ENCODE results near the gene BHLHA9.
"Not testable (repeated sequence)": the region's sequence is repeated elsewhere in the genome, so short reads cannot be mapped to it uniquely, and the experiment has no call there.

The BHLHA9 gene

GRCh38 chr17:1270210-1271029 lies at the start of gene BHLHA9:
Gene BHLHA9 (plus strand): TSS chr17:1270444. CDS start chr17:1270564, 120 bp downstream.
- DNase-seq: no peak

DNA sequence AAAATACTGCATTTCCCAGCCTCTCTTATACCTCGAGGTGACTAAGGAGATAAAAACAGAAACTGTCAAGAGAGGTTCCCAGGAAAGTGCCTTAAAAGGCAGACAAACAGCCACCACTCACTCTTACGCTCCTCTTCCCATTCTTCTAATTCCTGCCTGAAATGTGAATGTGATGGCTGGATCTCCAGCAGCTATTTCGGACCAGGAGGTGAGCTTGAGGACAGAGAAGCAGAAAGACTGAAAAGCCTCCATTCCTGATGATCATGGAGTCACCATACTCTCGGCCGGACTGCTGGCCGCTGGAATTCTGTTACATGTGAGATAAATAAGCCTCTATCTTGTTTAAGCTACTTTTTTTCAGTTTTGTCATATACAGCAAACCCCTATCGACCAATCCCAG lies 49.0 kb upstream of the BHLHA9 start:
- no peak for DNase-seq

- DNase-seq: no peak
Measured at GRCh38 chr17:1222321-1222720, 47.9 kb upstream of the BHLHA9 start.

DNA sequence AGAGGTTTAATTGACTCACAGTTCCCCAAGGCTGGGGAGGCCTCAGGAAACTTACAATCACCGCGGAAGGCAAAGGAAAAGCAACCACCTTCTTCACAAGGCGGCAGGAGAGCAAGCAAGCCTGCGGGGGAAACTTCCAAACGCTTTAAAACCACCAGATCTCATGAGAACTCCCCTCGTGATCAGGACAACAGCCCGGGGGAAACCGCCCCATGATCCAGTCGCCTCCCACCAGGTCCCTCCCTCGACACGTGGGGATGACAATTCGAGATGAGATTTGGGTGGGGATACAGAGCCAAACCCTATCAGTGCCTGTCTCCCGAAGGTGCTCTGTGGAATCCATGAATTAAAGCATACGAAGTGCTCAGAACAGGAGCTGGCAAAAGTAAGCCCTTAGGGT lies 46.6 kb upstream of the BHLHA9 start:
- DNase-seq: no peak

GRCh38 chr17:1224330-1224729 lies 45.9 kb upstream of the BHLHA9 start:
- DNase-seq: no peak

- DNase-seq: no peak
Measured at GRCh38 chr17:1226308-1226707, 43.9 kb upstream of the BHLHA9 start.

DNA sequence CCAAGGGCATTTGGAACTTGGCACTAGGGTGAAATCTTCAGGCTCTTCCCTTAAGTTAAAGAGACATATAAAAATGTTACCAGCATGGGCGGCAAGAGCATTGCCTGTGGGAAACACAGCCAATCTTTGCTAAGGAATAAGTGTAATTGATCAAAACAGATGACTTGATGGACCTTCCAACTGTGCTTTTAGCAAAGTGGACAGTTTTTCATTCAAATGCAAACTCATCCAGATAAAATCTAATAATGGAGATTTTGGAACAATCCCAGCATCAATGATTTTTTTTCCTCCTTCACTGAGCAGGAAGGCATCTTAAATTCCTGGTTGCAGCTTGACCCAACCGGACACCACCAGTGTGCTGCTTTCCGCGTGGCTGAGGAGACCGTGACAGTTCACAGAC lies 42.9 kb upstream of the BHLHA9 start:
- DNase-seq: no peak

GRCh38 chr17:1227917-1228780 lies 42.1 kb upstream of the BHLHA9 start:
- no peak for DNase-seq

DNA sequence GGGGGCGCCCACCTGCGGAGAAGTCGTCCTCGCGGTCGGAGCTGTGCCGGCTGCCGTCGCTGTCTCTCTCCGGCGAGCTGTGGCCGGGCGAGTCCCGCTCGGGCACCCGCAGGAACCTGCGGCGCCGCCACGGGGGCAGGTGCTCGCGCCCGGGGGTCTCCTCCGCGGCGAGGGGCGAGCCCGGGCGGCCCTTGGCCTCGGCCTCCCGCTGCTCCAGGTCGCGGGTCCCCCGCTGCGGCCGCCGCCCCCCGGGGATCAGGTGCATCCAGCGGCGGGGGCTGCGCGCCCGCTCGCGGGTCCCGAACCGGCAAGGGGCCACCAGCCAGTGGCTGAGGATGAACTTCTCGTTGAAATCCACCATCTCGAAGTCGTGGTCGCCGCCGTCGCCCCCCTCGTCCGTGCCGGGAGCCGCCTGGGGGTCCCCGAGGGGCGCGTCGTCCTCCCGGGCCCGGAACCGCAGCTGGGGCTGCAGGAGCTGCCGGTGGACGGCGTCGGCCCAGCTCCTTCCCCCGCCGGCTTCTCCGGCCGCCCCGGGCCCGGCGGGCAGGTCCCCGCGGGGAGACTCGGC lies 41.4 kb upstream of the BHLHA9 start:
- no peak for DNase-seq

DNA sequence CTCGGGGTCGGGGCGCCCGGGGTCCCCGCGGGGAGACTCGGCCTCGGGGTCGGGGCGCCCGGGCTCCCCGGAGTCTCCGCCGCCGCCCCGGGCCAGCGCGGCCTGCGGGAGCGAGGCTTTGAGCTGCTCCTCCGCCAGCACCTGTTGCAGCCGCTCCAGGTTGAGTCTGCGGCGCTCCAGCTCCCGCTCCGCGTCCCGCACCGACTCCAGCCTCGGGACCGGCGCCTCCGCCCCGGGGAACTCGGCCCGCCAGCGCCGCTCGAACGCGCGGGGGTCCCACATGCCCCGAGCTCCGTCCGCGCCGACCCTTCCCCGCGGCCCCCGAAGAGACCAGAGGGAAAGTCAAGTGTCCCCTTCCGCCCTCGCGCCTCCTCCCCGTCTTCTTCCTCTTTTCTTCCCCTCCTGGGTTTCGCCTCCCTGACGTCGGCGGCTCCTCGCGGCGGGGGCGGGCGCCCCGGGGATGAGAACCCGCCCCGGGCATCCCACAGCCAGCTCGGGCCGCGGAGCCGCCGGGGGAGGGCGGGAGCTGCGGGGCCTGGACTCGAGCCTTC lies 40.8 kb upstream of the BHLHA9 start:
- peak; percentile 18 to 49 for DNase-seq

GRCh38 chr17:1229900-1230501 lies 40.2 kb upstream of the BHLHA9 start:
- no peak for DNase-seq

GRCh38 chr17:1231456-1231855 lies 38.8 kb upstream of the BHLHA9 start:
- peak; percentile 6 to 15 for DNase-seq

DNA sequence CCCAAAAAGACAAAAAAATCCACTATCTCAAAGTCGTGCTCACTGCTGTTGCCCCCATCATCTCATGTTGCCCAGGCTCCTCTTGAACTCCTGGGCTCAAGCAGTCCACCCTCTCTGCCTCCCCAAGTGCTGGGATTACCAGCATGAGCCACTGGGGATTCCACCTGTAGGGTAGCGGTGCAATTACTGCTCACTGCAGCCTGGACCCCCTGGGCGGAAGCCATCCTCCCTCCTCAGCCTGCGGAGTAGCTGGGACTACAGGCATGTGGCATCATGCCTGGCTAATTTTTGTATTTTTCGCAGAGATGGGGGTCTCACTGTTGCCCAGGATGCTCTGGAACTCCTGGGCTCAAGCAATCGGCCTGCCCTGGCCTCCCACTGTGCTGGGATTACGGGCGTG lies 37.9 kb upstream of the BHLHA9 start:
- DNase-seq: no peak

GRCh38 chr17:1232786-1233185 lies 37.5 kb upstream of the BHLHA9 start:
- no peak for DNase-seq

DNA sequence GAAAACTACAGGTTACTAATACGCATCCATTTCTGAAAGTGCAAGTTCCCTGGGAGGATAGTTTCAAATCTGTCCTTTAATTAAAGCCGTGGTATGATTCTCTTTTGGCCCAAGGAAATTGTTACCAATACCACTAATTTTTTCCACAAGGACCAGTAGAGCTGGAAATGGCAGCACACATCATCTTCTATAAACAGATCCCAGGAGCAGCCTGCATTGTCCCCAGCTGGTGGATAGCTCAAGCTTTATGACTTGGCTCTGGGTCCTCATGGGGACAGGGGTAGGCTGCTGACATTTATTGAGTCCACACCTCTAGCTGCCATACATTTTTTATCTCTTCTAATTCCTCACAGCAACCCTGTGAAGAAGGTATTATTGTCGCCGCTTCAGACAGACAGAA lies 35.8 kb upstream of the BHLHA9 start:
- no peak for DNase-seq

DNA sequence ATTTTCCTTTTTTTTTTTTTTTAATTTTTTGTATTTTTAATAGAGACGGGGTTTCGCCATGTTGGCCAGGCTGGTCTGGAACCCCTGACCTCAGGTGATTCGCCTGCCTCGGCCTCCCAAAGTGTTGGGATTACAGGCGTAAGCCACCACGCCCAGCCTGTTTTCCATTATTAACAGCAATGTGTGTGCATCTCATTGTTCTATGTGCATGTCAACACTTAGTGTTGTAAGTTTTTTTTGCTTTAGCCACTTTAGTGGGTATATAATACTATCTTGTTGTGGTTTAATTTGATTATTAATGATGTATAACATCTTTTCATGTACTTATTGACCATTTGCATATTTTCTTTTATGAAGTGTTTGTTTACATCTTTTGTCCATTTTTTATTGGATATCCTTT lies 32.8 kb upstream of the BHLHA9 start:
- no peak for DNase-seq

- DNase-seq: no peak
Measured at GRCh38 chr17:1239210-1239609, 31.0 kb upstream of the BHLHA9 start.

GRCh38 chr17:1240426-1240825 lies 29.8 kb upstream of the BHLHA9 start:
- DNase-seq: not testable (repeated sequence)

- no peak for DNase-seq
Measured at GRCh38 chr17:1241929-1242328, 28.3 kb upstream of the BHLHA9 start.

GRCh38 chr17:1244606-1245012 lies 25.6 kb upstream of the BHLHA9 start:
- DNase-seq: no peak

- DNase-seq: no peak
Measured at GRCh38 chr17:1251866-1252608, 18.2 kb upstream of the BHLHA9 start.

DNA sequence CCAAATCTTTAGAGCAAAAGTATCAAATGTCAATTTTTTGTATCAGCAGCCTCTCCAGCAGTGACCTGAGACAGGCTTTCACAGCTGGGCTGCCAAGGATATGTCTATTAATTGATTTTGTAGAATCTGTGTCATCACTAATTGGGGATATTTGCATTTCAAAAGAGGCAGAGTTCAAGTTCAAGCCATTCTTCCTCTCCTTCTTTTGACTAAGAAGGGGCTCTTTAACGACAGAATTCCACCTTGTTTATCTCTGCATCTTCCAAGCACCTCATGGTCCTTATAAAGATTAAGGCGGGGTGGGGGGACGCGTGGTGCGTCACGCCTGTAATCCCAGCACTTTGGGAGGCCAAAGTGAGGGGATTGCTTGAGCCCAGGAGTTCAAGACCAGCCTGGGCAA lies 15.2 kb upstream of the BHLHA9 start:
- no peak for DNase-seq

All from Kasumi-1 (cell line).